ENCODE results near the gene PPARD.

- TF ChIP-seq EZH2 (IDR thresholded peaks at IDR 0.05; ENCODE audit: borderline replicate concordance, low read depth, low read length, poor library complexity, severe bottlenecking) (no peak), CTCF (conservative IDR thresholded peaks at IDR 0.05; ENCODE audit: low read depth, low read length) (no peak)
Measured at GRCh38 chr6:35366204-35366596, 23.8 kb downstream of the PPARD start.

All from A673 (cell line).